Ascending aorta (tissue), 2 donors: ENCODE measurements around the gene DISP2. TPM values are rescaled to one million over a fixed set of nuclear protein-coding genes. Genes with fewer than 3 reads are reported as not detected.

Experiments
- DNase-seq, 2 donors: peaks; one replicate each; pipeline ENCODE4 v3.0.0-alpha.2; 2019; ENCODE audit warnings: low spot score in 2 of 2
- H3K27ac ChIP-seq, 2 donors: fragments of 200-600 bp; sonication (generic); one replicate each; pipeline ENCODE4 v1.5.1; 2016 to 2017; ENCODE audit warnings: mild to moderate bottlenecking in 1 of 2
- H3K27me3 ChIP-seq: fragments of 200-600 bp; sonication (generic); one replicate; pipeline ENCODE4 v1.5.1; 2017
- H3K36me3 ChIP-seq, 2 donors: fragments of 200-600 bp; sonication (generic); one replicate each; pipeline ENCODE4 v1.5.1; 2016
- H3K4me1 ChIP-seq, 2 donors: fragments of 200-600 bp; sonication (generic); one replicate each; pipeline ENCODE4 v1.5.1; 2016 to 2017; ENCODE audit warnings: mild to moderate bottlenecking in 1 of 2
- H3K4me3 ChIP-seq, 2 donors: fragments of 200-600 bp; sonication (generic); one replicate each; pipeline ENCODE4 v1.5.1; 2016 to 2017; ENCODE audit warnings: mild to moderate bottlenecking in 1 of 2
- H3K9me3 ChIP-seq, 2 donors: fragments of 200-600 bp; sonication (generic); one replicate each; pipeline ENCODE4 v1.5.1; 2016
- intact Hi-C: fragments of 100-400 bp; cut with DNase I; formaldehyde crosslinking; loops from one replicate; pipeline ENCODE4 v1.15.1; 2023
- total RNA-seq: library from RNA; depleted of rRNA; stranded (reverse); fragments of >200 nt; gene quantifications from one replicate; pipeline ENCODE4 v1.1.0, GENCODE V29; 2016
- TF ChIP-seq, protein P1 (sequence below), 3 experiments: fragments of 200-600 bp in 2 of 3; fragments of 450-650 bp in 1 of 3; sonication (generic) in 2 of 3; IDR thresholded peaks; one replicate each; pipeline ENCODE4 v1.5.1; 2016 to 2019; ENCODE audit warnings: antibody characterized with exemption in 3 of 3, mild to moderate bottlenecking in 1 of 3, moderate library complexity in 1 of 3

Gene DISP2
- total RNA-seq, 1 donor from 2014 or later, result 0.32 TPM

DNA sequence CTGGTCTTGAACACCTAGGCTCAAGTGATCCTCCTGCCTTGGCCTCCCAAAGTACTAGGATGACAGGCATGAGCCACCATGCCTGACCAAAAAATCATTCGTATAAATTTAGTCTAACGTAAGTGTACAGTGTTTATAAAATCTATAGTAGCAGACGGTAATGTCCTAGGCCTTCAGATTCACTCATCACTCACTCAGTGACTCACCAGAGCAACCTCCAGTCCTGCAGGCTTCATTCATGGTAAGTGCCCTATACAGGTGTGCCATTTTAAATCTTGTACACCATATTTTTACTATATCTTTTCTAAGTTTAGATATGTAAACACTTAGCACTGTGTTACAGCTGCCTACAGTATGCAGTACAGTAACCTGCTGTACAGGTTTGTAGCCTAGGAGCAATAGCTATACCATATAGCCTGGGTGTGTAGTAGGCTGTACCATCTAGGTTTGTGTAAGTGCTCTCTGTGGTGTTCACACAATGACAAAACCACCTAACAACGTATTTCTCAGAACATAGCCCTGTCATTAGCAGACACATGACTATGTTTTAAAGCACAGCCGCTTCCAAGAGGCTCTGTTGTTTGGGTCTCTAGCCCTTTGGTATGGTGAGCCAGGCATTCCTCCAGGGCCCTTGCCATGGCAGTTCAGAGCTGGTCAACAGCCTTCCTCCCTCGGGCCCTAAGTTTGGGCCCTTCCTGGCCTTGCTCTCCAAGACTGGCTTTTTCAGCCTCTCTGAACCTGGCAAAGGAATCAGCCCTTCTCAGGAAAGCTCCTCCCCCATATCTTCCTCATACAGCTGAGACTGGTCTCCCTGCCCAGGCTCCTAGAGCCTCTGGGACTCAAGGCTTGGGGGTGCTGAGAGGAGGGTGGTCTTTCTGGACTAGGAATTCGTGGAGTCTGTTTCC lies 15.4 kb upstream of the DISP2 start:
- H3K4me3 ChIP-seq, result no peak overlapping the region
- H3K36me3 ChIP-seq, result no peaks in the 10 kb centered on the region
- DNase-seq, result no peak
- H3K4me1 ChIP-seq, result peaks cover 39 to 65% of the 10 kb centered on the region in 2 donors
- no peaks in the 10 kb centered on the region for H3K27me3 ChIP-seq
- TF ChIP-seq, protein P1, sequence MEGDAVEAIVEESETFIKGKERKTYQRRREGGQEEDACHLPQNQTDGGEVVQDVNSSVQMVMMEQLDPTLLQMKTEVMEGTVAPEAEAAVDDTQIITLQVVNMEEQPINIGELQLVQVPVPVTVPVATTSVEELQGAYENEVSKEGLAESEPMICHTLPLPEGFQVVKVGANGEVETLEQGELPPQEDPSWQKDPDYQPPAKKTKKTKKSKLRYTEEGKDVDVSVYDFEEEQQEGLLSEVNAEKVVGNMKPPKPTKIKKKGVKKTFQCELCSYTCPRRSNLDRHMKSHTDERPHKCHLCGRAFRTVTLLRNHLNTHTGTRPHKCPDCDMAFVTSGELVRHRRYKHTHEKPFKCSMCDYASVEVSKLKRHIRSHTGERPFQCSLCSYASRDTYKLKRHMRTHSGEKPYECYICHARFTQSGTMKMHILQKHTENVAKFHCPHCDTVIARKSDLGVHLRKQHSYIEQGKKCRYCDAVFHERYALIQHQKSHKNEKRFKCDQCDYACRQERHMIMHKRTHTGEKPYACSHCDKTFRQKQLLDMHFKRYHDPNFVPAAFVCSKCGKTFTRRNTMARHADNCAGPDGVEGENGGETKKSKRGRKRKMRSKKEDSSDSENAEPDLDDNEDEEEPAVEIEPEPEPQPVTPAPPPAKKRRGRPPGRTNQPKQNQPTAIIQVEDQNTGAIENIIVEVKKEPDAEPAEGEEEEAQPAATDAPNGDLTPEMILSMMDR (IDR thresholded peaks at IDR 0.05), result no peak
- peak overlapping the region; percentile 98 to 99 for H3K27ac ChIP-seq
- no peaks in the 10 kb centered on the region for H3K9me3 ChIP-seq
- intact Hi-C loops, result loop anchor here (1.0 to 5.0 kb wide), 3 partner anchors 16 to 225 kb away; partner anchors contain the start of genes CCDC32, DISP2, IVD and RPUSD2

DNA sequence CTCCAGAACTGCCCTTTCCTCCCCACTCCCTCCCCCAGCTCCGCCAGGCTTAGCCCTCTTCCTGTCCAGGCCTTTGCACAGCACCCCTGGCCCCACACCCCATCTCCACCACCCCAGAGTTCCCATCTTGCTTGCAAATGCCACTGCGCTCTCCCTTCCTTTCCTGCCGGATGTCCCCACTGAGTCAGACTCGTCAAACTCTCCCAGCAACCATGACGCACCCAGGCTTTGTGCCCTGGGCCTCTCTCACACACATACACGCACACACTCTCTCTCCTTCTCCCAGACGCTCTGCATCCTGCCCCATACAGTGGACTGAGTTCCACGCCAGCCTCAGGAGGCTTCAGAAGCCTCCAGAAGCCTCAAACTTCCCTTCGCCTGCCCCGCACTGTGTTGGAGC lies 14.5 kb upstream of the DISP2 start:
- Histone ChIP-seq H3K4me1 (peaks cover 31 to 56% of the 10 kb centered on the region in 2 donors), H3K27ac (peak overlapping the region; percentile 98 to 99), H3K36me3 (no peaks in the 10 kb centered on the region), H3K9me3 (no peaks in the 10 kb centered on the region), H3K4me3 (no peak overlapping the region), H3K27me3 (no peaks in the 10 kb centered on the region)
- peak in 1 of 2 donors; percentile 89 for DNase-seq
- TF ChIP-seq, protein P1 (IDR thresholded peaks at IDR 0.05), result no peak
- intact Hi-C loops, result loop anchor here (1.0 to 5.0 kb wide), 3 partner anchors 15 to 224 kb away; partner anchors contain the start of genes CCDC32, DISP2, IVD and RPUSD2

DNA sequence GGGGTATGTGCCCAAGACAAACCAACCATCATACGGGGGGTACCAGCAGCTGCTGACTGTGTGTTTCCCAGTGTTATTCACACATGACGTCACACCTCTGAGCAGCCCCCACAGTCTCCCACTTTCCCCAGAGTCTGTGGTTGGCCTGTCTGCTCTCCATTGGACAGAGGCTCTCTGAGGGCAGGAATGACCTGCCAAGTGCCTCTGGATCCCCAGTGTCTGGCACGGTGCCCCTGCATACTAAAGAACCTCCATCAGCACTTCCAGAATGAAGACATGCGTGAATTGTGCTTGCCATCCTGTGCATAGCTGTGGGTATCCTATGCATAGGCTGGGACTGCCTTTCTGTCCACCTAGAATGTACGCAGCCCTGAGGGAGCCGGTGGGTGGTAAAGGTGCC lies 13.8 kb upstream of the DISP2 start:
- Histone ChIP-seq H3K36me3 (no peaks in the 10 kb centered on the region), H3K4me3 (no peak overlapping the region), H3K27ac (peak overlapping the region; percentile 98 to 99), H3K27me3 (no peaks in the 10 kb centered on the region), H3K4me1 (peaks cover 24 to 49% of the 10 kb centered on the region in 2 donors), H3K9me3 (no peaks in the 10 kb centered on the region)
- TF ChIP-seq, protein P1 (IDR thresholded peaks at IDR 0.05), result no peak
- intact Hi-C loops, result loop anchor here (2.0 to 5.0 kb wide), 3 partner anchors 63 to 223 kb away; partner anchors contain the start of genes CCDC32, IVD and RPUSD2
- no peak for DNase-seq

DNA sequence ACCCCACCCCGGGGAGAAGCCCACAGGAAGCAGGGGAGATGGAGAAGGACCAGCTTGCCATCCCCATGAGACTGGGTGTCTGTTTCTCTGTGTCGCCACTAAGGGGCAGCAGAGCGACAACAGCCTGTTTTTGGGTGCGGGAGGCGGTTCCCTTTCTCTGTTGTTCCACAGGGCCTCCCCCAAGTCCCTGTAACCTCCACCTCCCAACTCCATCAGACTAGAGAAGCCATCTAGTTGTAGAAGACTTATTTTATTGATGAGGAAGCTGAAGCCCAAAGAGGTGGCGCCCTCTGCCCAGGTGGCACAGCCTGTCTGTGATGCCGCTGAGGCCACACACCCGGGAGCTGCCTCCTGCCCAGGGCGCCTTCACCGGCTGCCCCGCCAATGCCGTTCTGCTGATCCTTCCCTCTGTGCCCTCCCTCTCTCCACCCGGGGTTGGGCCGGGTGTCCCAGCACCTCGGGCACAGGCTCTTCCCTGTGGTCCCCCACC lies 13.3 kb upstream of the DISP2 start:
- Histone ChIP-seq H3K27ac (peak overlapping the region; percentile 98 to 99), H3K36me3 (no peaks in the 10 kb centered on the region), H3K4me1 (peaks cover 20 to 45% of the 10 kb centered on the region in 2 donors), H3K9me3 (no peaks in the 10 kb centered on the region), H3K27me3 (no peaks in the 10 kb centered on the region), H3K4me3 (no peak overlapping the region)
- intact Hi-C loops, result loop anchor here (2.0 to 5.0 kb wide), 3 partner anchors 63 to 223 kb away; partner anchors contain the start of genes CCDC32, IVD and RPUSD2
- TF ChIP-seq, protein P1 (IDR thresholded peaks at IDR 0.05), result peak; percentile 69 to 87 (median 80)
- no peak for DNase-seq

DNA sequence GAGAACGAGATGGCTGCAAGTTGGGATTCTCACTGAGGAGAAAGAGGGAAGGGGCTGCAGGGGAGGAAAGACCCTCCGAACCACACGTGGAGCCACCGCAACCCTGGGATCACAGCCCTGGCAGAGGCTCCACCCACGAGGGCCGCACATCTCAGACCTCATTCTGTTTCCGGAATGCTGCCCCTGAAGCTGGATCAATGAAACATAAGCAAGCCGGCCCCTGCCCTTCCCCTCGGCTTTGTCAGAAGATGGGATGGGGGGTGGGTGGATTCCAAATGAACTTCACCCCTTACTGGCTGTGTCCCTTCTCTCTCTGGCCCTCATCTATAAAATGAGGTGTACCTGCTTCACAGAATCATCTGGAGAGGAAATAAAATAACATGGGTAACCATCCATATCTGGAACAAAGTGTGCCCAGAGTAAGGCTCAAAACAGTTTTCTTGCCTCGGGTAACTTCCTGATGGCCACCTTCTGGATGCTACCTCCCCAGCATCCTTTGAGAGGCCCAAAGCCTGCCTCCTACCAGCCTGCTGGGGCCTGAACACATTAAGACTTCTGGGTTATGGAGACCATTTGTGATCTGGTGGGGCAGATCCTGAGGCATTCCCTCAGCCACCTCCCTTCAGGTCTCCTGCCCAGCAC lies 12.7 kb upstream of the DISP2 start:
- intact Hi-C loops, result loop anchor here (2.0 kb wide), 1 partner anchor 77 kb away; no protein-coding TSS in a partner anchor
- Histone ChIP-seq H3K4me1 (peaks cover 17 to 39% of the 10 kb centered on the region in 2 donors), H3K36me3 (no peaks in the 10 kb centered on the region), H3K9me3 (no peaks in the 10 kb centered on the region), H3K4me3 (no peak overlapping the region), H3K27ac (no peak overlapping the region), H3K27me3 (no peaks in the 10 kb centered on the region)
- no peak for DNase-seq
- TF ChIP-seq, protein P1 (IDR thresholded peaks at IDR 0.05), result no peak
